Measurements from ENCODE around the gene USP44.
"Not testable (repeated sequence)": the region's sequence is repeated elsewhere in the genome, so short reads cannot be mapped to it uniquely, and the experiment has no call there.

The USP44 gene

DNA sequence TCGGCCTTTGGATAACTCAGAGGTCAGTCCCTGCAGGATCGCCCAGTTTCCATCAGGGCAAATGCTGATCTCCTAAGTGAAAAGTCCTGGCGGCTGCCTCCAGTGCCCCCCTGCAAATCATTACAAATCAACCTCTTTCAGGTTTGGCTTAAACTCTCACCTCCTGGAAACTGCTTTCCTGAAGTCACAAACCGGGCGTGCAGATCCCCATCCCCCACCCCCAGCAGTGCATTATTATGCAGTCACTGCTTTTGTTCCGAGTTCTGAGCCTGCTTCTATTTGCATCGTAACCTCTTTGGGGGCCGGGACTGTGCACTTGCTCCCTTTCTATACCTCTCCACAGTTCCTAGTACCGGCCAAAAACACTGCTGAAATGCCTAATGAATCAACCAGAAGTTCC, at the start of gene USP44:
USP44 (minus strand) TSS at position 172 of the 400 bp plus-strand sequence. CDS start 17,220 bp downstream, outside the sequence.
- Histone ChIP-seq H3K27ac (no peak within 1 kb of the TSS), H3K4me3 (no peak within 1 kb of the TSS)

DNA sequence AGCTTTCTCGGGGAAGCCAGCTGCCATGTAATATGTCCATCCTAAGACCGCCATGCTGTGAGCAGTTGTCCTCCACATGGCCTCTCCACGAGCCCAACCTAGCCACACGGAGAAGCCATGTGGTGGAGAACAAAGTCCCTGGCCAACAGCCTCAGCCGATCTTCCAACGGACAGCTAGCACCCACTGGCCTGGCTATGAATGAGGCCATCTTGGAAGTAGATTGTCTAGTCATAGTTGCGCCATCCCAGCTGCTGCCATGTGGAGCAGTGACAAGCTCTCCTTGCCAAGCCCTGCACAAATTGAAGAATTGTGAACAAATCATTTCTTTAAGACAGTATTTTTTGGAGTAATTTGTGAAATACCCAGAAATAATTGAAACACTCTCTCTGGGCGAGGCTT, 49.3 kb upstream of the USP44 start:
- Histone ChIP-seq H3K4me3 (no peak overlapping the region), H3K27ac (no peak overlapping the region)

DNA sequence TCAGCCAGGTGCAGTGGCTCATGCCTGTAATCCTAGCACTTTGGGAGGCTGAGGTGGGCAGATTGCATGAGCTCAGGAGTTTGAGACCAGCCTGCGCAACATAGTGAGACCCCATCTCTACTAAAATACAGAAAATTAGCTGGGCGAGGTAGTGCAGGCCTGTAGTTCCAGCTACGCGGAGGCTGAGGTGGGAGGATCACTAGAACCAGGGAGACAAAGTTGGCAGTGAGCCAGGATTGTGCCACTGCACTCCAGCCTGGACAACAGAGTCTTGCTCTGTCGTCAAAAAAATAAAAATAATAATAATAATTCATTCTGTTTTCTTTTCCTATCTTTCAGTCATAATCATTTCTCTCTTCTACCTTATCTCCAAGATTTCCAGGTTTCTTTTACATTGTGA, 48.6 kb upstream of the USP44 start:
- no peak overlapping the region for H3K4me3 ChIP-seq
- H3K27ac ChIP-seq, result no peak overlapping the region

DNA sequence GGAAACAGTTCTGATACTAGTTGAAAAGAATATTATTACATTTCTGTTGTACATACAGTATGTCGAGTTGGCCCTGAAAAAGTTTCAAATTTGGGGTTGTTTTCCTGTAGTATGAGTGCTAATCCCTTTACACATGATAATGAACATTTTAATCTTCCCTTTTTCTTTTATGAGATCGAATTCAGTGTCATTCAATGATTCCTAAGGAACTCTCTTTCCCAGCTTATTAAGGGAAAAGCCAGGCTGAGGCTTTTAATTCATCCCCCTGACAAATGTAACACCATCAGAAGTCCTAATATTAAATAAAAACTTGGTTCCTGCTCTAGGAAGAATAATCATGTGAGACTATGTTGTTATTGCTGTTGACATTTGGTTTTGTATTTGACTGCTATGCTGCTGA, 42.9 kb upstream of the USP44 start:
- no peak overlapping the region for H3K4me3 ChIP-seq
- no peak overlapping the region for H3K27ac ChIP-seq

DNA sequence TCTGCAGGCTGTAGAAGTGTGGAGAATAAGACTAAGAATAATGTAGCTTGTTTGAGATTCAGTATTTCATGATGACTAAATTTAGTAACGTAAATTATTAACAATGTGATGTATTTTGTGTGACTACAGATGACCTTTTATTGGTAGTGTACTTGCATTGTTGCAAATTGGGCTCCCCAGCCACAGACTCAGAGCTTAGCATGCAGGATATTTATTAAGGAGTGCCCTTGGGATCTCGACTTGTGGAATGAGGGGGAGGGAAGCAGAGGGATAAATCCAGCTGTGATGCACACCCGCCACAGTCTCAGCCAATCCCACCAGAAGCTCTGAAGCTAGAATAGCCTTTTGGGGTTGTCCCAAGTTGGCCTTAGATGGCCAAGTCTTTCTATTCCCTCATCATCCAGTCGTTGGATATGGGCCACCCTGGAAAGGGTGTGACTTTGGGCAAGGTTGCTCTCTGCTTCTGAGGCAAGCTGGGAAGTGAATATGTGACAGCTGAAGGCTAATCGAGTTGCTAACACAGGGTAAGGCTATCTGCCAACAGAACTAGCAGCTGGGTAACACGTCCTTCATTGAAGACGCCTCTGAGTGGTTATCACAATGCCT, 42.1 kb upstream of the USP44 start:
- no peak overlapping the region for H3K4me3 ChIP-seq
- no peak overlapping the region for H3K27ac ChIP-seq

DNA sequence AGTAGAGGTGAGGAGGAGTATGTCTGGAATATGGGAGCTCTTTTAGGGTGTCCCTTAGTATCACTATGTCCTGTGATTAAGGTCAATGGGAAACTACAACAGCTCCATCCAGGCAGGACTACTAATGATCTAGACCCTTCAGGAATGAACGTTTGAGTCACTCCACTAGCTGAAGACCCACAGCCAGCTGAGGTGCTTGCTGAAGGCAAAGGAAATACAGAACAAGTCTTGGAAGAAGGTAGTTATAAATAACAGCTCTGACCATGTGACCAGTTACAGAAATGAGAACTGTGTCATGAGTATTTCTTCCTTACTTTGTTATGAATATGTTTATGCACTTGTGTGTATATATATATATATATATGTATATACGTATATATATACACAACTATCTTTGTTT, 40.5 kb upstream of the USP44 start:
- H3K27ac ChIP-seq, result no peak overlapping the region
- no peak overlapping the region for H3K4me3 ChIP-seq

GRCh38 chr12:95590775-95591174, 39.5 kb upstream of the USP44 start:
- Histone ChIP-seq H3K4me3 (no peak overlapping the region), H3K27ac (no peak overlapping the region)

GRCh38 chr12:95583933-95584332, 32.7 kb upstream of the USP44 start:
- Histone ChIP-seq H3K27ac (no peak overlapping the region), H3K4me3 (no peak overlapping the region)

- H3K27ac ChIP-seq, result no peak overlapping the region
- no peak overlapping the region for H3K4me3 ChIP-seq
Measured at GRCh38 chr12:95582230-95583058, 31.2 kb upstream of the USP44 start.

DNA sequence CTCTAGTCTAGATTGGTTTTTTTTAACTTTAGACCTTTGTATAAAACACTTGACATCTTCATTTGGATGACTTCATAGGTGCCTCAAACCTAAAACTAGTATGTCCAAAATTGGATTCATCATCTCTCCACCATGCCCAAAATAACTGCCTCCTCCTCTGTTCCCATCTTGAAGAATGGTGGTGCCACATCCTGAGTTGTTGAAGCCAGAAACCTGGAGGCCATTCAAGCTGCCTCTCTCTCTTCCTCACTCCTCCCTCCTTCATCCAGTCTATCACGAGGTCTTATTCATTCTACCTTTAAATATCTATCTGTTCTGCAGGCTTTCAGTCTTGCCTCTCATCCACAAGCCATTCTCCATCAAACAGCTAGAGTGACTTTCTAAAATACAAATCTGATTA, 26.5 kb upstream of the USP44 start:
- Histone ChIP-seq H3K27ac (no peak overlapping the region), H3K4me3 (no peak overlapping the region)

DNA sequence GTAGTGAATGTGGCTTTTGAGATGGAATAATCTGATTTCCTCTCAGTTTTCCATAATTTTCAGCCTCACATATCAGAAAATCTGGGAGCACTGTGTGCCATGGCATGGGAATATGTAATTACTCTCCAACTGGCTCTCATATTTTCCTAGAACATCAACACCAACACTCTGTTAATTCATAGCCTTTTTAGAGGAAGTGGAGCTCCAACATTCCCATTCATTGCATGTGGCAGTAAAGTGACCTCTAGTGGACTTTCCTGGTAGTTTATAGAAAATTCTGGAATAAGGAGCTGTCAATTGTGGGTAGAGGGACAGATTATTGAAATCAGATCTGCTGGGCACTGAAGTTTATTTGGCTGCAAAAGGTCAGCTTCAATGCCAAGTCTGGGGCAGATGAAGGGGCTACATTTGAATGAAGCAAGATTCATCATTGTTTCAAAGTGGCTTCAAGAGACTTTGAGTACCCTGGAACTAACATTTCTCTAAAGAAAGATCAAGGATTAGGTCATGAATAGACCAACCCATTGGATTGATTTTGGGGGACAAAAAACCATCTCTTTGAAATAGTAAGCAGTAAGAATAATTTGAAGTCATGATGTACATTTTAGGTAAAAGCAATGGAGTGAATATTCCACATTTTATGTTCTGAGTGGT, 23.6 kb upstream of the USP44 start:
- Histone ChIP-seq H3K27ac (peak overlapping the region in 1 of 21 experiments; percentile 26), H3K4me3 (no peak overlapping the region)

DNA sequence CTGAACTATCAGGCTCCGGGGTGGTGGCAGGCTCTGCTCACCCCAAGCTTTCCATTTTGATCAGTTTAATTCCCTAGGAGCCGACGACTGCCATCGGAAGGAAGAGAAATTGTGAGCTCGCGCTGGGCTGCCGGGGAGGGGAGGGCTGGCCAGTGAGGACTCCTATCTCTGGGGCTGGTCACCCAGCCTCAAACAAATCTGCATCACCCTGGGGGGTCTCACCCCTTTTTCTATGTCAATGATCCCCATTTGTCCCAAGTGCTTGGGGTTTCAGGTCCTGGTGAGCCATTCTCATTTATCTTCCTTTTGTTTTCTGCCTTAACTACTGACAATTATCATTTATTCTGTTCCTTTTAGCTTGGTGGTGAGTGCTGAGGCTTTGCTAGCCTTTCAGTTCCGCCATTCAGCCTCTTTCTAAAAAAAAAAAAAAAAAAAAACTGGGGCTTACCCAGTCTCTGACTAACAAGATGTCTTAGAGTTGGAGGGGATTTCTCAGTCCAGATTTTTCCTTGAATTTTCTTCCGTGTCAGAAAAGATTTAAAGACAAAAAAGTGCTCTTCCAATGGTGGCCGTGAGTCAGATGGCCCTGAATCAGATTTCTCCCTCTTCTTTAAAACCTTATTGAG, 22.8 kb upstream of the USP44 start:
- peak overlapping the region in 2 of 21 experiments; percentile 35 to 69 for H3K27ac ChIP-seq
- no peak overlapping the region for H3K4me3 ChIP-seq

- Histone ChIP-seq H3K4me3 (no peak overlapping the region), H3K27ac (no peak overlapping the region)
Measured at GRCh38 chr12:95571369-95571768, 20.1 kb upstream of the USP44 start.

GRCh38 chr12:95568045-95568444, 16.8 kb upstream of the USP44 start:
- not testable (repeated sequence) for H3K27ac ChIP-seq, H3K4me3 ChIP-seq

- no peak overlapping the region for H3K4me3 ChIP-seq
- no peak overlapping the region for H3K27ac ChIP-seq
Measured at GRCh38 chr12:95557625-95558024, 6.3 kb upstream of the USP44 start.

DNA sequence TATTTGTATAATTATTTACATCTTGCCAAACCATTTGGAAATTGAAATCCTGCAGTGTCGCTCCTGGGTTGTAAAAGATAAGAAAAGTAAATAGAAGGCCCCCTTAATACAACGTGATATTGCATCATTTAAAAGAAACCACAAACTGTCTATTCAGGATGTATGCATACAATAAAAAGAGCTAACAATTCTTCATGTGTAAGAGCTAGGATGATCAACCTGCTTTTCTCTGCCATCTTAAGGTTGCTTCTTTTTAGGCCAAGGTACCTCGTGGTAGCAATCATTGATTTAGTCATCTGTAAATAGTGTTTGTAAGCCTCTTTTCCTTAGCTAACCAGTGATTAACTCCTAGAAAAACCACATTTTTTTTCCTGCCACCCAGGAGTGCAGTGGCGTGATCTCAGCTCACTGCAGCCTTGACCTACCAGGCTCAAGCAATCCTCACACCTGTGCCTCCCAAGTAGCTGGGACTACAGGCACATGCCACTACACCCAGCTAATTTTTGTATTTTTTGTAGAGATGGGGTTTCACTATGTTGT, 3.3 kb upstream of the USP44 start:
- H3K27ac ChIP-seq, result no peak overlapping the region
- H3K4me3 ChIP-seq, result no peak overlapping the region

GRCh38 chr12:95553197-95553943, 2.1 kb upstream of the USP44 start:
- Histone ChIP-seq H3K27ac (no peak overlapping the region), H3K4me3 (no peak overlapping the region)

GRCh38 chr12:95551913-95552516, 739 bp upstream of the USP44 start:
- no peak overlapping the region for H3K4me3 ChIP-seq

DNA sequence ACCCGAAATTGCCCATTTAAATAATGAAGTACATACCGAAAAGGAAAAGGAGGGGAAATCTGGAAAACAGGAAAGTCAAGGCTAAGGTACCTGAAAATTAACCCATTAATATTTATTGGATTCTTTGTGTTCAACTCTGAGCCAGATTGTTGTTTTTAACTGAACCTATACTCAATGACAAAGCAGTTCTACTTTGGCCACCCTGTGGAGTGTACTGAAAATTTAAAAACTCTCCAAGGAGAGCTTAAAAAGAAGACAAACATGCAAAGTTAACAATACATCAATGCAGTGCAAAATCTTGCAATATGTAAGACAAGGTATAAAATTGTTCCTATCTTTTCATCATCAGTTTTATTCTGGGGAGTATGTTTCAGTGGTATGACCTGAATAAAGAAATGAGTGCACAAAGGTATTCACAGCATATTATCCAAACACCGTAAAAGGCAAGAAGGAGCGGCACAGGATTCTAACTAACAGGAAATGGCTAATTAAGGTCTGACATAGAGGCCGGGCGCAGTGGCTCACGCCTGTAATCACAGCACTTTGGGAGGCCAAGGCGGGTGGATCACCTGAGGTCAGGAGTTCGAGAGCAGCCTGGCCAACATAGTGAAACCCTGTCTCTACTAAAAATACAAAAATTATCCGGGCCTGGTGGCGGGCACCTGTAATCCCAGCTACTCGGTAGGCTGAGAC, 1.7 kb downstream of the USP44 start:
- Histone ChIP-seq H3K4me3 (peak overlapping the region in 1 of 7 experiments; percentile 57), H3K27ac (no peak overlapping the region)

More at GRCh38 chr12:95551913-95552516, 739 bp upstream of the USP44 start:
- H3K27ac ChIP-seq, result no peak overlapping the region

Measured in skin epidermis (tissue), 12 donors.